GM23338 (cell line): ENCODE results near the gene TADA2A. TPM values are rescaled to one million over a fixed set of nuclear protein-coding genes. Genes with fewer than 3 reads are reported as not detected.
A peak's percentile ranks its signal among the peaks of the same experiment; 100 is the strongest.

ENCODE experiments used
- ATAC-seq: fragments of 200-7000 bp; cut with Tn5 transposase; 3 replicates; pipeline ENCODE4 v1.9.1; 2020
- DNase-seq: peaks from one replicate; pipeline ENCODE4 v3.0.0-alpha.2; 2015; ENCODE audit warnings: low spot score
- H2AFZ ChIP-seq: fragments of 200-600 bp; sonication (generic); 2 replicates; pipeline ENCODE4 v1.8.0; 2016; ENCODE audit warnings: antibody characterized with exemption, mild to moderate bottlenecking, moderate library complexity
- H3F3A ChIP-seq: fragments of 200-600 bp; sonication (generic); replicated peaks from 2 replicates; pipeline ENCODE4 v1.8.0; 2017; ENCODE audit warnings: antibody characterized with exemption, mixed run types, low read depth
- H3K27ac ChIP-seq: fragments of 200-600 bp; sonication (generic); 2 replicates; pipeline ENCODE4 v1.6.1; 2016; ENCODE audit warnings: low read depth
- H3K27me3 ChIP-seq: fragments of 200-600 bp; sonication (generic); 2 replicates; pipeline ENCODE4 v1.8.0; 2016; ENCODE audit warnings: mild to moderate bottlenecking, mixed run types, moderate library complexity; ENCODE audit not compliant: insufficient read depth
- H3K36me3 ChIP-seq: fragments of 200-600 bp; sonication (generic); 2 replicates; pipeline ENCODE4 v1.8.0; 2016; ENCODE audit warnings: mild to moderate bottlenecking; ENCODE audit not compliant: insufficient read depth
- H3K4me1 ChIP-seq: fragments of 200-600 bp; sonication (generic); 2 replicates; pipeline ENCODE4 v1.8.0; 2016; ENCODE audit warnings: mild to moderate bottlenecking, moderate library complexity; ENCODE audit not compliant: insufficient read depth
- H3K4me2 ChIP-seq: fragments of 200-600 bp; sonication (generic); 2 replicates; pipeline ENCODE4 v1.7.1; 2017; ENCODE audit warnings: mixed run types
- H3K4me3 ChIP-seq: fragments of 200-600 bp; sonication (generic); 2 replicates; pipeline ENCODE4 v1.6.1; 2016; ENCODE audit warnings: mixed run types
- H3K79me2 ChIP-seq: fragments of 200-600 bp; sonication (generic); replicated peaks from 2 replicates; pipeline ENCODE4 v1.8.0; 2017; ENCODE audit warnings: mild to moderate bottlenecking; ENCODE audit not compliant: insufficient read depth
- H3K9me2 ChIP-seq: fragments of 200-600 bp; sonication (generic); 2 replicates; pipeline ENCODE4 v1.8.0; 2017; ENCODE audit not compliant: insufficient read depth
- H4K20me1 ChIP-seq: fragments of 200-600 bp; sonication (generic); replicated peaks from 2 replicates; pipeline ENCODE4 v1.8.0; 2017; ENCODE audit warnings: mild to moderate bottlenecking; ENCODE audit not compliant: insufficient read depth
- H3K27ac Mint-ChIP-seq: 2 replicates; pipeline ENCODE4 v1.8.0; 2020; ENCODE audit warnings: inconsistent platforms, mild to moderate bottlenecking, moderate library complexity, mixed read lengths
- H3K27me3 Mint-ChIP-seq: 3 replicates; pipeline ENCODE4 v1.8.0; 2022; ENCODE audit warnings: low read depth, mild to moderate bottlenecking, moderate library complexity, mixed read lengths, inconsistent platforms; ENCODE audit not compliant: insufficient read depth, poor library complexity
- H3K36me3 Mint-ChIP-seq: 3 replicates; pipeline ENCODE4 v1.8.0; 2021; ENCODE audit warnings: low read depth, mild to moderate bottlenecking, inconsistent platforms, moderate library complexity, mixed read lengths
- H3K4me1 Mint-ChIP-seq: 3 replicates; pipeline ENCODE4 v1.8.0; 2020; ENCODE audit warnings: mild to moderate bottlenecking, inconsistent platforms, mixed read lengths
- H3K4me3 Mint-ChIP-seq: 3 replicates; pipeline ENCODE4 v1.8.0; 2021; ENCODE audit warnings: moderate library complexity, mild to moderate bottlenecking, inconsistent platforms, mixed read lengths
- H3K9me3 Mint-ChIP-seq: 3 replicates; pipeline ENCODE4 v1.8.0; 2020; ENCODE audit warnings: moderate library complexity, mild to moderate bottlenecking, inconsistent platforms, mixed read lengths
- ETS1 ChIP-seq: IDR thresholded peaks from 2 replicates; pipeline ENCODE4 v1.6.1; 2016; ENCODE audit warnings: antibody characterized with exemption
- EZH2phosphoT487 ChIP-seq: fragments of 200-600 bp; sonication (generic); IDR thresholded peaks from one replicate; pipeline ENCODE4 v1.8.1; 2018; ENCODE audit warnings: antibody characterized with exemption; ENCODE audit not compliant: unreplicated experiment
- JUNB ChIP-seq: IDR thresholded peaks from one replicate; pipeline ENCODE4 v1.6.1; 2016; ENCODE audit warnings: antibody characterized with exemption; ENCODE audit not compliant: unreplicated experiment
- ZNF114 ChIP-seq: fragments of 250-450 bp; sonication (Bioruptor Pico); IDR thresholded peaks from 2 replicates; pipeline ENCODE4 v1.5.0; 2020; ENCODE audit warnings: mild to moderate bottlenecking, moderate library complexity
- ZNF331 ChIP-seq: fragments of 250-450 bp; sonication (Bioruptor Pico); IDR thresholded peaks from 2 replicates; pipeline ENCODE4 v1.5.0; 2020; ENCODE audit warnings: low read depth, mild to moderate bottlenecking, moderate library complexity
- polyA plus RNA-seq: library from polyadenylated mRNA; unstranded; fragments of >200 nt; fragmentation: Nextera tagmentation; extraction: Ambion mirVana; gene quantifications from 2 replicates; pipeline ENCODE4 v1.2.1, GENCODE V29; 2016
- total RNA-seq: library from RNA; depleted of rRNA; stranded (reverse); fragments of >200 nt; shearing (Covaris generic); gene quantifications from 2 replicates; pipeline ENCODE4 v1.2.3, GENCODE V29; 2014
- TF ChIP-seq, protein P1 (sequence below): fragments of 250-450 bp; sonication (Bioruptor Pico); IDR thresholded peaks from 2 replicates; pipeline ENCODE4 v1.5.0; 2020; ENCODE audit warnings: mild to moderate bottlenecking, moderate library complexity

TADA2A gene
- total and polyA plus RNA-seq, 2 experiments from 2014 or later, result 14.5 to 17.1 TPM

- TF ChIP-seq, protein P1, sequence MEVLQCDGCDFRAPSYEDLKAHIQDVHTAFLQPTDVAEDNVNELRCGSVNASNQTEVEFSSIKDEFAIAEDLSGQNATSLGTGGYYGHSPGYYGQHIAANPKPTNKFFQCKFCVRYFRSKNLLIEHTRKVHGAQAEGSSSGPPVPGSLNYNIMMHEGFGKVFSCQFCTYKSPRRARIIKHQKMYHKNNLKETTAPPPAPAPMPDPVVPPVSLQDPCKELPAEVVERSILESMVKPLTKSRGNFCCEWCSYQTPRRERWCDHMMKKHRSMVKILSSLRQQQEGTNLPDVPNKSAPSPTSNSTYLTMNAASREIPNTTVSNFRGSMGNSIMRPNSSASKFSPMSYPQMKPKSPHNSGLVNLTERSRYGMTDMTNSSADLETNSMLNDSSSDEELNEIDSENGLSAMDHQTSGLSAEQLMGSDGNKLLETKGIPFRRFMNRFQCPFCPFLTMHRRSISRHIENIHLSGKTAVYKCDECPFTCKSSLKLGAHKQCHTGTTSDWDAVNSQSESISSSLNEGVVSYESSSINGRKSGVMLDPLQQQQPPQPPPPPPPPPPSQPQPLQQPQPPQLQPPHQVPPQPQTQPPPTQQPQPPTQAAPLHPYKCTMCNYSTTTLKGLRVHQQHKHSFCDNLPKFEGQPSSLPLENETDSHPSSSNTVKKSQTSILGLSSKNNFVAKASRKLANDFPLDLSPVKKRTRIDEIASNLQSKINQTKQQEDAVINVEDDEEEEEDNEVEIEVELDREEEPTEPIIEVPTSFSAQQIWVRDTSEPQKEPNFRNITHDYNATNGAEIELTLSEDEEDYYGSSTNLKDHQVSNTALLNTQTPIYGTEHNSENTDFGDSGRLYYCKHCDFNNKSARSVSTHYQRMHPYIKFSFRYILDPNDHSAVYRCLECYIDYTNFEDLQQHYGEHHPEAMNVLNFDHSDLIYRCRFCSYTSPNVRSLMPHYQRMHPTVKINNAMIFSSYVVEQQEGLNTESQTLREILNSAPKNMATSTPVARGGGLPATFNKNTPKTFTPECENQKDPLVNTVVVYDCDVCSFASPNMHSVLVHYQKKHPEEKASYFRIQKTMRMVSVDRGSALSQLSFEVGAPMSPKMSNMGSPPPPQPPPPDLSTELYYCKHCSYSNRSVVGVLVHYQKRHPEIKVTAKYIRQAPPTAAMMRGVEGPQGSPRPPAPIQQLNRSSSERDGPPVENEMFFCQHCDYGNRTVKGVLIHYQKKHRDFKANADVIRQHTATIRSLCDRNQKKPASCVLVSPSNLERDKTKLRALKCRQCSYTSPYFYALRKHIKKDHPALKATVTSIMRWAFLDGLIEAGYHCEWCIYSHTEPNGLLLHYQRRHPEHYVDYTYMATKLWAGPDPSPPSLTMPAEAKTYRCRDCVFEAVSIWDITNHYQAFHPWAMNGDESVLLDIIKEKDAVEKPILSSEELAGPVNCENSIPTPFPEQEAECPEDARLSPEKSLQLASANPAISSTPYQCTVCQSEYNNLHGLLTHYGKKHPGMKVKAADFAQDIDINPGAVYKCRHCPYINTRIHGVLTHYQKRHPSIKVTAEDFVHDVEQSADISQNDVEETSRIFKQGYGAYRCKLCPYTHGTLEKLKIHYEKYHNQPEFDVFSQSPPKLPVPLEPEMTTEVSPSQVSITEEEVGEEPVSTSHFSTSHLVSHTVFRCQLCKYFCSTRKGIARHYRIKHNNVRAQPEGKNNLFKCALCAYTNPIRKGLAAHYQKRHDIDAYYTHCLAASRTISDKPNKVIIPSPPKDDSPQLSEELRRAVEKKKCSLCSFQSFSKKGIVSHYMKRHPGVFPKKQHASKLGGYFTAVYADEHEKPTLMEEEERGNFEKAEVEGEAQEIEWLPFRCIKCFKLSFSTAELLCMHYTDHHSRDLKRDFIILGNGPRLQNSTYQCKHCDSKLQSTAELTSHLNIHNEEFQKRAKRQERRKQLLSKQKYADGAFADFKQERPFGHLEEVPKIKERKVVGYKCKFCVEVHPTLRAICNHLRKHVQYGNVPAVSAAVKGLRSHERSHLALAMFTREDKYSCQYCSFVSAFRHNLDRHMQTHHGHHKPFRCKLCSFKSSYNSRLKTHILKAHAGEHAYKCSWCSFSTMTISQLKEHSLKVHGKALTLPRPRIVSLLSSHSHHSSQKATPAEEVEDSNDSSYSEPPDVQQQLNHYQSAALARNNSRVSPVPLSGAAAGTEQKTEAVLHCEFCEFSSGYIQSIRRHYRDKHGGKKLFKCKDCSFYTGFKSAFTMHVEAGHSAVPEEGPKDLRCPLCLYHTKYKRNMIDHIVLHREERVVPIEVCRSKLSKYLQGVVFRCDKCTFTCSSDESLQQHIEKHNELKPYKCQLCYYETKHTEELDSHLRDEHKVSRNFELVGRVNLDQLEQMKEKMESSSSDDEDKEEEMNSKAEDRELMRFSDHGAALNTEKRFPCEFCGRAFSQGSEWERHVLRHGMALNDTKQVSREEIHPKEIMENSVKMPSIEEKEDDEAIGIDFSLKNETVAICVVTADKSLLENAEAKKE (CRISPR knock-in tag), result no peak
- TF ChIP-seq ZNF331 (no peak), ZNF114 (CRISPR knock-in tag) (no peak), EZH2phosphoT487 (no peak), JUNB (no peak), ETS1 (no peak)
- no peak for ATAC-seq
- Histone ChIP-seq H3K9me2 (no peaks in the 10 kb centered on the region), H2AFZ (no peak overlapping the region), H4K20me1 (peaks cover 14% of the 10 kb centered on the region), H3K4me2 (0 out of 2 replicates have a peak overlapping the region, but pooled peaks have one; percentile 2), H3K36me3 (no peaks in the 10 kb centered on the region), H3F3A (no peaks in the 10 kb centered on the region; the same call in 1 of the 2 replicates), H3K4me3 (no peak overlapping the region), H3K4me1 (peaks cover 29% of the 10 kb centered on the region), H3K27ac (no peak overlapping the region), H3K27me3 (0 out of 2 replicates have a peak, but pooled peaks cover 5% of the 10 kb centered on the region), H3K79me2 (peaks cover 84% of the 10 kb centered on the region)
- Mint-ChIP-seq H3K4me1 (peaks cover 32% of the 10 kb centered on the region), H3K36me3 (peaks cover 2% of the 10 kb centered on the region; the same call in 2 of the 3 replicates), H3K27ac (no peak overlapping the region), H3K27me3 (peaks cover 8% of the 10 kb centered on the region), H3K4me3 (no peak overlapping the region), H3K9me3 (no peaks in the 10 kb centered on the region; the same call in 2 of the 3 replicates)
- no peak for DNase-seq
These were observed 87.7 kb downstream of the TADA2A start for GRCh38 chr17:37494401-37494831.
